Activated CD4-positive, alpha-beta T cell treated with anti-CD3 and anti-CD28 coated beads, Interleukin-2, amount 50 U/mL, for 24 hours (primary cell): Measurements from ENCODE around the gene JAG2.

Experiments used
- DNase-seq, 2 donors: peaks; one replicate each; pipeline ENCODE4 v3.0.0-alpha.2; 2020; ENCODE audit warnings: low read depth in 1 of 2, low spot score in 1 of 2

JAG2 gene

GRCh38 chr14:105166571-105167302, 1.8 kb downstream of the JAG2 start:
- no peak for DNase-seq

GRCh38 chr14:105165761-105166485, 2.7 kb downstream of the JAG2 start:
- DNase-seq = no peak

- DNase-seq = no peak
Measured at GRCh38 chr14:105165134-105165704, 3.4 kb downstream of the JAG2 start.

- no peak for DNase-seq
Measured at GRCh38 chr14:105163040-105163742, 5.4 kb downstream of the JAG2 start.

- no peak for DNase-seq
Measured at GRCh38 chr14:105162669-105162979, 6.0 kb downstream of the JAG2 start.

GRCh38 chr14:105161964-105162668, 6.5 kb downstream of the JAG2 start:
- DNase-seq = no peak

GRCh38 chr14:105161309-105161708, 7.3 kb downstream of the JAG2 start:
- DNase-seq = no peak

- DNase-seq = no peak
Measured at GRCh38 chr14:105160776-105161175, 7.8 kb downstream of the JAG2 start.

- DNase-seq = no peak
Measured at GRCh38 chr14:105159344-105159743, 9.2 kb downstream of the JAG2 start.

- DNase-seq = no peak
Measured at GRCh38 chr14:105158794-105159193, 9.8 kb downstream of the JAG2 start.

GRCh38 chr14:105157872-105158271, 10.7 kb downstream of the JAG2 start:
- DNase-seq = no peak

GRCh38 chr14:105156414-105157375, 11.9 kb downstream of the JAG2 start:
- no peak for DNase-seq

GRCh38 chr14:105155681-105156413, 12.7 kb downstream of the JAG2 start:
- DNase-seq = no peak

- no peak for DNase-seq
Measured at GRCh38 chr14:105155071-105155651, 13.4 kb downstream of the JAG2 start.

GRCh38 chr14:105154476-105154871, 14.1 kb downstream of the JAG2 start:
- DNase-seq = no peak

- no peak for DNase-seq
Measured at GRCh38 chr14:105153739-105154475, 14.7 kb downstream of the JAG2 start.

- no peak for DNase-seq
Measured at GRCh38 chr14:105153331-105153731, 15.2 kb downstream of the JAG2 start.

- no peak for DNase-seq
Measured at GRCh38 chr14:105152794-105153241, 15.8 kb downstream of the JAG2 start.
